Measurements from ENCODE around the gene TASL. TPM values are rescaled to one million over a fixed set of nuclear protein-coding genes. Genes with fewer than 3 reads are reported as not detected.

The TASL gene
- 1 to 10 TPM in 1 of 10 donors, under 1 TPM in 8, not detected in 1; 0.16 to 2.6 (median 0.35) TPM for total RNA-seq
- polyA plus RNA-seq: under 1 TPM in 1 of 2 donors, not detected in 1; 0.12 TPM
- long read RNA-seq, donor 1: 0 reads
- long read RNA-seq, donor 2: 0 reads
- long read RNA-seq, donor 3: 0 reads

GRCh38 chrX:30577362-30577991 is at the start of gene TASL:
TASL (minus strand) TSS chrX:30577766; CDS start chrX:30560355, 17,411 bp downstream.
- peak in 1 of 8 donors; percentile 28 for ATAC-seq
- H3K4me3 ChIP-seq: peak within 1 kb of the TSS in 4 of 10 donors; percentile 11 to 44 (median 20)
- intact Hi-C loops (cut with DNase I): loop anchor here in 3 of 10 donors (10.0 kb wide), 3 partner anchors 47 to 137 kb away; no protein-coding TSS in a partner anchor

GRCh38 chrX:30626402-30626801 is 48.8 kb upstream of the TASL start:
- Histone ChIP-seq H3K9me3 (peaks cover 0 to 17% (median 0%) of the 10 kb centered on the region in 11 donors), H3K4me1 (peaks cover 0 to under 1% (median 0%) of the 10 kb centered on the region in 9 donors), H3K36me3 (no peaks in the 10 kb centered on the region), H3K27ac (no peak overlapping the region), H3K27me3 (peaks cover 0 to 3% (median 0%) of the 10 kb centered on the region in 7 donors), H3K4me3 (no peak overlapping the region)
- DNase-seq (no peak), ATAC-seq (no peak)
- 87 to 93% methylated on average over 2 of the region's 2 CpGs for WGBS, 2 donors
- TF ChIP-seq CTCF (IDR thresholded peaks at IDR 0.05): no peak
- intact Hi-C loops (cut with DNase I): loop anchor here in 1 of 10 donors (10.0 kb wide), 1 partner anchor 52 kb away; the partner anchor contains the start of gene TASL

More at GRCh38 chrX:30577362-30577991, at the start of gene TASL:
- TF ChIP-seq CTCF (IDR thresholded peaks at IDR 0.05): no peak
- DNase-seq: no peak
- WGBS, 2 donors: 73 to 80% methylated on average over 10 of the region's 10 CpGs
- Histone ChIP-seq H3K27me3 (no peaks in the 10 kb centered on the region), H3K4me1 (peaks cover 0 to 5% (median 0%) of the 10 kb centered on the region in 9 donors), H3K9me3 (no peaks in the 10 kb centered on the region), H3K27ac (peak within 1 kb of the TSS in 2 of 10 donors; percentile 4 to 86), H3K36me3 (no peaks in the 10 kb centered on the region)

GRCh38 chrX:30622361-30622760 is 44.8 kb upstream of the TASL start:
- Histone ChIP-seq H3K4me1 (peaks cover 0 to 18% (median 0%) of the 10 kb centered on the region in 9 donors), H3K36me3 (no peaks in the 10 kb centered on the region), H3K4me3 (no peak overlapping the region), H3K27me3 (peaks cover 0 to 3% (median 0%) of the 10 kb centered on the region in 7 donors), H3K9me3 (peaks cover 0 to 19% (median 0%) of the 10 kb centered on the region in 11 donors), H3K27ac (no peak overlapping the region)
- DNase-seq: no peak
- WGBS, 2 donors: 80 to 93% methylated on average over 2 of the region's 2 CpGs
- intact Hi-C loops (cut with DNase I): loop anchor here in 1 of 10 donors (10.0 kb wide), 1 partner anchor 48 kb away; the partner anchor contains the start of gene TASL
- TF ChIP-seq CTCF (IDR thresholded peaks at IDR 0.05): no peak
- no peak for ATAC-seq

GRCh38 chrX:30620980-30621618 is 43.5 kb upstream of the TASL start:
- Histone ChIP-seq H3K36me3 (no peaks in the 10 kb centered on the region), H3K27ac (peak overlapping the region in 5 of 10 donors; percentile 15 to 60 (median 57)), H3K4me1 (peaks cover 0 to 18% (median 0%) of the 10 kb centered on the region in 9 donors), H3K4me3 (no peak overlapping the region), H3K27me3 (no peaks in the 10 kb centered on the region), H3K9me3 (peaks cover 0 to 19% (median 5%) of the 10 kb centered on the region in 11 donors)
- DNase-seq: peak in 1 of 2 donors; percentile 29
- WGBS, 2 donors: 0 to 17% methylated on average over 2 of the region's 2 CpGs
- ATAC-seq: peak; percentile 79 to 94 (median 90)
- intact Hi-C loops (cut with DNase I): loop anchor here in 1 of 10 donors (10.0 kb wide), 1 partner anchor 46 kb away; the partner anchor contains the start of gene TASL
- TF ChIP-seq CTCF (IDR thresholded peaks at IDR 0.05): no peak
